CD1c-positive myeloid dendritic cell (primary cell): ENCODE data around the gene BPHL.
"Not testable (repeated sequence)": the region's sequence is repeated elsewhere in the genome, so short reads cannot be mapped to it uniquely, and the experiment has no call there.

ENCODE experiments used
- DNase-seq: peaks from one replicate; pipeline ENCODE4 v3.0.0-alpha.2; 2016; ENCODE audit errors: extremely low spot score

Gene BPHL

GRCh38 chr6:3118353-3119039 lies at the start of gene BPHL:
Gene BPHL, plus strand, starts transcription at chr6:3118711. Its CDS starts 30 bp downstream, at chr6:3118741.
- DNase-seq, result peak; percentile 98

DNA sequence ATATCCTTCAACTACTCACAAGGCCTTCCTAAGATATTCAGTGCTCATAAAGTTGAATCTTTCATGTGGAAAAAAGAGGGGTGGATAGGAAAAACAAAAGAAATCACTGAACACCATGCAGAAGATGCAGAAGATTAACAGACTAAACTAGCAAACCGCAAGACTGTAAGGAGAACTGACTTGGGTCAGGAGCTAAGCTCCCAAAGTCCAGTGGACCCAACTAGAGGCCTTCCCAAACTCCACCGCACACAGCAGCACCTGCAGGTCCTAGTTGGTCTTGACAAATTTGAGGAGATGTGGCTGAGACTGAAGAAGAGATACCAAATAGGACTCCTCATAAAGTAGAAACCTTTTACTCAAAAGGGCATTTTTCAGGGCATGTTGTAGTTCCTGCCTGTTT lies 46.9 kb upstream of the BPHL start:
- no peak for DNase-seq

- no peak for DNase-seq
These were observed 45.7 kb upstream of the BPHL start for GRCh38 chr6:3072798-3073197.

DNA sequence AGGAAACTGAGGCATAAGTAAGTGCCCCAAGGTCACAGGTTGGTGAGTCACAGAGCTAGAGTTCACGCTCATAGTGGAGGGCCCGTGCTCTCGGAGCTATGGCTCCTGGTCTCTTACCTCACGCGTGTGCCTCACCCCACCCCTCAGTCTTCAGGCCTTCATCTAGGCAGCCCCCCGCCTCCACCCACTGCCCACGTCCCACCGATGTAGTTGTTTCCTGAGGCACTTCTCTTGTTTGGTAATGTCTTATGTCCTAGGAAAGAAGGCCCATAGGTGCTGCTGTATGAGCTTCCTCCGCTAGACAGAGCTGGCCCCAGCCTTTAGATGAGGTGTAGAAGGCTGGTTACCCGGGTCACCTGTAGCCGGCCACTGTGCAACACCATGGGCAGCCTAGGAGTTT lies 45.1 kb upstream of the BPHL start:
- no peak for DNase-seq

DNA sequence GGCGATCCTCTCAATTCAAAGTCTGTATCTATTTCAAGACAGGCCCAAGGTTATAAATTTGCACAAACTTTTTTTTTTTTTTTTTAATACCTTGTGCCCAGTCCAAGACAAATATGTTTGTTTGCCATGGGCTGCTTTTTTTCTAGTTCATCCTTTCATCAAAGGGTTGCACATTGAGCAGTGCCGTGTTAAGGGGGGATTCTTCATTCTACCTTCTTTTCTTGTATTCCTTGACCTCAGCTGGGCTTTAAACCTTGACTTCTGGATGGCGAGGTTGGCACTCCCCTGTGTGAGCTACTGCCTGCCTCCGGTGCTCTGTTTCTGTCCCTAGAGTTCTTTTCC lies 42.8 kb upstream of the BPHL start:
- DNase-seq, result no peak

DNA sequence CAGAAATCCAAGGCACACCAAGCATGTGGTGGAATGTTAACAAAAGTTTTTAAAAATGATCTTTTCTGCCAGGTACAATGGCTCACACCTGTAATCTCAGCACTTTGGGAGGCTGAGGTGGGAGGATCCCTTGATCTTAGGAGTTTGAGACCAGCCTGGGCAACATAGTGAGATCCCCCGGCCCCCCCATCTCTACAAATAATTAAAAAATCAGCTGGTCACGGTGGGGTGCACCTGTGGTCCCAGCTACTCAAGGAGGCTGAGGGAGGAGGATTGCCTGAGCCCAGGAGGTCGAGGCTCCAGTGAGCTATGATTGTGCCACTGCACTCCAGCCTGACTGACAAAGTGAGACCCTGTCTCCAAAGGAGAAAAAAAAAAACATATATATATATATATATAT lies 42.2 kb upstream of the BPHL start:
- no peak for DNase-seq

GRCh38 chr6:3077430-3077829 lies 41.1 kb upstream of the BPHL start:
- DNase-seq, result no peak

- not testable (repeated sequence) for DNase-seq
These were observed 39.6 kb upstream of the BPHL start for GRCh38 chr6:3078952-3079351.

- no peak for DNase-seq
These were observed 38.8 kb upstream of the BPHL start for GRCh38 chr6:3079682-3080081.

- DNase-seq, result peak; percentile 85
These were observed 36.6 kb upstream of the BPHL start for GRCh38 chr6:3081960-3082359.

DNA sequence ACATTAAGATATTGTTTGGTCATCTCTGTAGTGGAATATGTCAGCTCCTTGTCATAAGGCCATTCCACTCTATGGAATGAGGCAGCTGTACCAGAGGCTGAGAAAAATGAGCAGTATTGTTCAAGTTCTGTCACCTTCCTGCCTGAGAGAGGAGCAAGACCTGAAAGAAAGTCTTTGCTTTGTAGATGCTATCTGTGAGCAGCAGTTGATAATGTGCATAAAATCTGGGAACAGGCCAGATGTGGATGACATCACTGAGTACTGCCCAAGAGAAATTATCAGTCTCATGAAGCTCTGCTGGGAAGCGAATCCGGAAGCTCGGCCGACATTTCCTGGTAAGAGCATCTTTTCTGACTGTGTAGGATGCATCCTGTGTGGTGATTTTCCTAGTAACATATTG lies 33.4 kb upstream of the BPHL start:
- no peak for DNase-seq

- DNase-seq, result no peak
These were observed 32.1 kb upstream of the BPHL start for GRCh38 chr6:3086282-3086946.

DNA sequence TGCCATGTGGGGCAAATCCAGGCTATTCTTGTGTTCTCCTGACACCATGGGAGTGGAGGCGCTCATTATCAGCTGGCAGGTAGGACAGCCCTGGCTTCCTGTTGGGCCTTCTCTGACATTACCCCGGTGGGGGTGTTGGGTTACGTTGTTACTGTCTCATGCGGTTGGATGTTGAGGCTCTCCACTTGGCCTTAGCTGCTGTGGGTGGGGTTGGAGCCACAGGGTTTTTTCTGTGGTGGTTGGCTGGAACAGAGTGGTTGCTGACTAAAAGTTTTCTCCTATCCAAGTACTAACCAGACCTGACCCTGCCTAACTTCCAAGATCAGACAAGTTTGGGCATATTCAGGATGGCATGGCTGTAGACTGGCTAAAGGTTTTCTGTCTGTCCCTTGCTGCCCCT lies 30.1 kb upstream of the BPHL start:
- no peak for DNase-seq

GRCh38 chr6:3088968-3089367 lies 29.5 kb upstream of the BPHL start:
- DNase-seq, result no peak

DNA sequence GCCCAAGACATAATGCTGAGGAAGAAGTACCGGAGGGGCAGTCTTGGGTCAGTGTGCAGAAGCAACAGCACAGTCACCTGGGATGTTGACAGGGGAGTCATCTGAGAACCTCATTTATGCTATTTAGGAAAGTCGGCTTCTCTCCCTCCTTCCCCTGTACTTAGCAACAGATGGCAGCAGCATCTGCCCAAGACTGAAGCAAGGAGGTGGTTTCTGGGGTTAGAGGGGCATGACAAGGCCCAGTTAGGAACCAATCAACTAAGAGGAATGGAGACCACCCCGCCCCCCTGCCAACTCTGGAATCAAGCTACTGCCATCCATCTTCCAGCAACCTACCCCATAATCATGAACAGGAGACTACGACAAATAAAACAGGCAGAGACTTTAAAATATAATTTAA lies 28.5 kb upstream of the BPHL start:
- DNase-seq, result no peak

- no peak for DNase-seq
These were observed 23.7 kb upstream of the BPHL start for GRCh38 chr6:3094815-3095214.

DNA sequence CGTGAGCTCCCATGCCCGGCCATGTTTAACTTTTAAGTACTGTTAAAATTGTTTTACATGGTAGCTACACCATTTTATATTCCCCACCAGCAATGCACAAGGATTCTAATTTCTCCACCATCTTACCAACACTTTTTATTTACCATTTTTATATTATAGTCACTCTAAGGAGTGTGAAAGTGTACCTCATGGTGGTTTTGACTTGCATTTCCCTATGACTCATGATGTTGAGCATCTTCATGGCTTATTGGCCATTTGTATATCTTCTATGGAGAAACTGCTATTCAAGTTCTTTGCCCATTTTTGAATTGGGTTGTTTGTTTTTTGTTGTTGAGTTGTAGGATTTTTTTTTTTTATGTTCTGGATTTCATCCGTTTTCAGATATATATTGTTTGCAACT lies 15.6 kb upstream of the BPHL start:
- no peak for DNase-seq

DNA sequence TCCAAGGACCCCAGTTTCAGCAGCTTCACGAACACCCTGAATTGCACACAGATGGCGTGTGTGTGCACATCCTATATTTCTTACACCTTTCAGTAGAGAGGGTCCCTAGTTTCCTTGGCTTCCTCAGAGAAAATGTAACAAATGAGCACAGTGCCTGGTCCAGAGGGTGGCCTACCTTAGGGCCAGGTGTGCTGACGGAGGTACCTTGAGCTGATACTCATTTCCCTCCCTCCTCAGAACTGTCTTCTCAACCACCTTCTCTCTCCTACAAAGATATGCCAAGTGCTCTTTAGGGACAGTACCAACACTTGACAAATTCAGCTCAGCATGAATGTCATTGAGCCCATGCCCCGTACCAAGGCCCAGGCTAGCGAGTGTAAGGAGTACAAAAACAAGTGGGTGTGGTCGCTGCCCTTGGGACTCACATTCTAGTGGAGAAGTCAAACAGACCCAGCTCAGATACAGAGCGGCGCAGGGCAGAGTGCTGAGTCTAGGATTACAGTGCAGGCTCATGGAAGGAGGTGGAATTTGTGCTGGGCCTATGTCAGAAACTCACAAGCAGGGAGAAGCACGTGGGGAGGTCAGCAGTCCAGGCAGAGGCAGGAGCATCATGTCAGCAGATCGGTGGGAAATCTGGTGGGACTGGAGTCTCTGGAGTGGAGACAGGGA lies 9.6 kb upstream of the BPHL start:
- no peak for DNase-seq

GRCh38 chr6:3109761-3110160 lies 8.8 kb upstream of the BPHL start:
- DNase-seq, result no peak

- DNase-seq, result no peak
These were observed 4.1 kb upstream of the BPHL start for GRCh38 chr6:3114377-3114776.

- DNase-seq, result no peak
These were observed 579 bp upstream of the BPHL start for GRCh38 chr6:3117912-3118352.

DNA sequence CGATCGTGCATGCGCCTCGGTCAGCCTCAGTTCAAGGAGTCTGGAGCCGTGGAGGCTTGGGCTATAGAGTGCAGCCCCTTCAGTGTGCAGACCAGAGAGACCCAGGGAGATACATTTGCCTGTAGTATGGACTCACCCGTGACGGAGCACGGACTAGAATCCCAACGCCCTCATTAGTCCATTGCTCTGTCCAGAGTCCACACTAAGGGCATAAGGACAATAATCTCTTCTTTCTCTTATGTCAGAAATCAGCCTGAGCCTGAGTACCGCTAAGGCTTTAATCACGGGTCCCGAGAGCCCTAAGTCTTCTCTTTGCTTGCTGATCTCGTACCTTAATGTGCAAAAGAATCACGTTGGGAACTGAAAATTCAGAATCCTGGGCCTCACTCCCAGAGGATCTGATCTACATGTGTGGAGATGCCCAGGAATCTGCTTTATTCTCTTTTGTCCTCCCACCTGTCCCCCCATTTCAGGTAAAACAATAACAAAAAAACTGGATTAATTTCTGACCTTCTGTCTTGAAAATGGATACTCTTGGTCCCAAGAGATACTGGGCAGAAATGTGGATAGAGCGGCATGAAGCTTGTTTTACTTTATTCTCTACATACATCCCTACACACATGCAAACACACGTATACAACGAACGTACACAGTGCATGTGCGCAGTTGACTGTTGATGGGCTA lies 671 bp downstream of the BPHL start:
- DNase-seq, result no peak

DNA sequence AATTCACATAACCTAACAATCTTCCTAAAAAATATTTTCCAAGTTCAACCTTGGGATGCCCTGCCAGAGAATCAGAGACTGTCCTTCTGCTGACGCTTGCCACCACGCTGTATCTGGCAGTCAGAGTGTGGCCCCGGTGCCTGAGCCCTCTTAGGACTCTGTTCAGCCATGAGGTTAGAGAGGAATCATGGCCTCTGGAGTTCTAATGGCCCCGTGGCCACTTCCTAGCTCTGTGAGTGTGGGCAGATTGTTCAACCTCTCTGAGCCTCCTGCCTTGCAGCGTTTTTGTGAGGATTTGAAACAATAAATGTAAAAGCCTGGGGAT lies 2.2 kb downstream of the BPHL start:
- DNase-seq, result no peak
